ENCODE measurements around the gene RUSF1. TPM values are rescaled to one million over a fixed set of nuclear protein-coding genes. Genes with fewer than 3 reads are reported as not detected.

RUSF1 gene
- total and polyA plus RNA-seq, 9 of the 15 experiments (the other 6 are each of a cell fraction or from before 2014, with no cell fraction given) = 0.80 to 52.8 (median 27.6) TPM

DNA sequence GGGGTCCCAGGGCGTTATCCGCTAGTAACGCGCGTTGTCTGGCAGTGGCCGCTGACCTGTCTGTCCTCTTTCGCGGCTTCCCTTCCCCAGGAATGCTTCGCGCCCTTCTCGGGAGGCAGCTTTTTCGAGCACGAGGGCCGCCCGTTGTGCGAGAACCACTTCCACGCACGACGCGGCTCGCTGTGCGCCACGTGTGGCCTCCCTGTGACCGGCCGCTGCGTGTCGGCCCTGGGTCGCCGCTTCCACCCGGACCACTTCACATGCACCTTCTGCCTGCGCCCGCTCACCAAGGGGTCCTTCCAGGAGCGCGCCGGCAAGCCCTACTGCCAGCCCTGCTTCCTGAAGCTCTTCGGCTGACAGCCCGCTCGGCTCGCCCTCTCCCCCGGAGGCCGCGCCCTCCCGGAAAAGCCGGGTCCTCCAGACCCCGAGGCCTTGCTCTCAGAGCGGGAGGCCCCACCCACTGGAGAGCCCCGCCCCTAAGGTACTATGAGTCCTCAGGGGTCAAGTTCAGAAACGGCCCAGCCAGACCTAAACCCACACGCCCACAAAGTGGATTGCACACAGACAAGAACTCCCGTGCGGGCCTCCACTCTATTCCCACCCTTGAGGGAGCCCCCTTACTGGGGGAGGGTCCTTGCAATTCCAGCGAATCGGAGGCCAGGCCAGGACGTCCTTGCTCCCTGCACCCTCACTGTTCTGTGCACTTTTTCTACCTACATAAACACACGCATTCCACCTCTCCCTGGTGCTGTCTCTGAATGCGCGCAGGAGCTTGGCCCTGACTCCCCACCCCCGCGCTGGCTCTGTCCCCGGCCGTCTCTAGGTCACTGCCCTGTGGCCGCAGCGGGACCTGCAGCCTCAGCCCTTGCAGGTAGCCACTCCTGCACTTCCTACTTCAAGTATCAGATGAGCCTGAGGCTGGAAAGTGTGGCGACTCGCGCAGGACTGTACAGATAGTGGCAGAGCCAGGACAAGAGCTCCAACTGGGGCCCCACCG is 30.7 kb downstream of the RUSF1 start (continued):
- TF ChIP-seq TCF7 (IDR thresholded peaks at IDR 0.05; ENCODE audit: borderline replicate concordance) (no peak), ZBTB33 (CRISPR knock-in tag; IDR thresholded peaks at IDR 0.05) (no peak; the same call in 1 of the 2 replicates), SMAD2 (IDR thresholded peaks at IDR 0.05; ENCODE audit: low read depth, low read length) (no peak), MED1 (CRISPR knock-in tag; IDR thresholded peaks at IDR 0.05; ENCODE audit: borderline replicate concordance) (no peak), RCOR1 (IDR thresholded peaks at IDR 0.05; ENCODE audit: borderline replicate concordance in 1 of 2, low read depth in 2 of 2, low read length in 2 of 2) (peak in 1 of 2 experiments; percentile 46; a peak in 1 of 4 replicates), PHF20 (IDR thresholded peaks at IDR 0.05; ENCODE audit: partially characterized antibody) (no peak), HEY1 (CRISPR knock-in tag; IDR thresholded peaks at IDR 0.05; ENCODE audit: borderline replicate concordance) (no peak), HDAC1 (IDR thresholded peaks at IDR 0.05) (0 out of 4 replicates have a peak, but pooled peaks of 1 of the 2 experiments have one; percentile 1), ZNF77 (CRISPR knock-in tag; IDR thresholded peaks at IDR 0.05) (no peak), ZNF511 (CRISPR knock-in tag; IDR thresholded peaks at IDR 0.05) (no peak), CBX8 (IDR thresholded peaks at IDR 0.05; ENCODE audit: borderline replicate concordance, extremely low read depth, low read depth, low read length, poor library complexity, severe bottlenecking) (no peak), ELK3 (CRISPR knock-in tag; IDR thresholded peaks at IDR 0.05) (no peak), GTF3C2 (IDR thresholded peaks at IDR 0.05; ENCODE audit: borderline replicate concordance, extremely low read depth, insufficient read length) (no peak), ARID1B (IDR thresholded peaks at IDR 0.05) (0 out of 2 replicates have a peak, but pooled peaks have one; percentile 4), SETDB1 (IDR thresholded peaks at IDR 0.05; ENCODE audit: low read length) (no peak), CCNT2 (IDR thresholded peaks at IDR 0.05; ENCODE audit: borderline replicate concordance, extremely low read depth, insufficient read length, low read depth, low read length) (peak; percentile 30), HOXB6 (CRISPR knock-in tag; IDR thresholded peaks at IDR 0.05; ENCODE audit: borderline replicate concordance) (no peak)
- TF ChIP-seq, protein P1, sequence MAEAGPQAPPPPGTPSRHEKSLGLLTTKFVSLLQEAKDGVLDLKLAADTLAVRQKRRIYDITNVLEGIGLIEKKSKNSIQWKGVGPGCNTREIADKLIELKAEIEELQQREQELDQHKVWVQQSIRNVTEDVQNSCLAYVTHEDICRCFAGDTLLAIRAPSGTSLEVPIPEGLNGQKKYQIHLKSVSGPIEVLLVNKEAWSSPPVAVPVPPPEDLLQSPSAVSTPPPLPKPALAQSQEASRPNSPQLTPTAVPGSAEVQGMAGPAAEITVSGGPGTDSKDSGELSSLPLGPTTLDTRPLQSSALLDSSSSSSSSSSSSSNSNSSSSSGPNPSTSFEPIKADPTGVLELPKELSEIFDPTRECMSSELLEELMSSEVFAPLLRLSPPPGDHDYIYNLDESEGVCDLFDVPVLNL (CRISPR knock-in tag; IDR thresholded peaks at IDR 0.05; ENCODE audit: low read depth) = no peak

Data from K562 (cell line).